ENCODE results near the gene PSKH1. TPM values are rescaled to one million over a fixed set of nuclear protein-coding genes. Genes with fewer than 3 reads are reported as not detected.

Gene PSKH1
- polyA plus RNA-seq, 3 donors, result 38.0 to 42.6 (median 41.5) TPM

- no peak for DNase-seq
These were observed 26.7 kb downstream of the PSKH1 start for GRCh38 chr16:67919622-67920221.

GRCh38 chr16:67922221-67922620 lies 29.2 kb downstream of the PSKH1 start:
- no peak for DNase-seq

- DNase-seq, result no peak
These were observed 29.7 kb downstream of the PSKH1 start for GRCh38 chr16:67922740-67923139.

- no peak for DNase-seq
These were observed 30.5 kb downstream of the PSKH1 start for GRCh38 chr16:67923414-67924116.

GRCh38 chr16:67924140-67924906 lies 31.3 kb downstream of the PSKH1 start:
- DNase-seq, result no peak

GRCh38 chr16:67926181-67926750 lies 33.2 kb downstream of the PSKH1 start:
- no peak for DNase-seq

GRCh38 chr16:67927131-67927941 lies 34.3 kb downstream of the PSKH1 start:
- no peak for DNase-seq

GRCh38 chr16:67928147-67928546 lies 35.1 kb downstream of the PSKH1 start:
- DNase-seq, result no peak

- peak; percentile 49 for DNase-seq
These were observed 35.7 kb downstream of the PSKH1 start for GRCh38 chr16:67928561-67929364.

- no peak for DNase-seq
These were observed 37.1 kb downstream of the PSKH1 start for GRCh38 chr16:67930191-67930590.

- no peak for DNase-seq
These were observed 37.7 kb downstream of the PSKH1 start for GRCh38 chr16:67930678-67931211.

- no peak for DNase-seq
These were observed 38.8 kb downstream of the PSKH1 start, which contains the start of gene CTRL for GRCh38 chr16:67931712-67932461. Gene CTRL (minus strand): TSS chr16:67931862. CDS start chr16:67931852, 10 bp downstream.

GRCh38 chr16:67932462-67932840 lies 39.4 kb downstream of the PSKH1 start:
- no peak for DNase-seq

GRCh38 chr16:67933805-67934204 lies 40.8 kb downstream of the PSKH1 start:
- DNase-seq, result no peak

- no peak for DNase-seq
These were observed 41.4 kb downstream of the PSKH1 start for GRCh38 chr16:67934306-67935100.

GRCh38 chr16:67935101-67935401 lies 42.0 kb downstream of the PSKH1 start:
- no peak for DNase-seq

- peak; percentile 96 for DNase-seq
These were observed 42.5 kb downstream of the PSKH1 start for GRCh38 chr16:67935402-67936123.

- peak; percentile 35 for DNase-seq
These were observed 43.2 kb downstream of the PSKH1 start, which contains the start of gene PSMB10 for GRCh38 chr16:67936124-67936879. Gene PSMB10 (minus strand): TSS chr16:67936850. CDS start chr16:67936749, 101 bp downstream.
